Limb (tissue), 2 donors: ENCODE data around the gene GAPDHS.

Source experiments
- DNase-seq, 2 donors: peaks; one replicate each; pipeline ENCODE4 v3.0.0-alpha.2; 2016; ENCODE audit errors: extremely low spot score in 2 of 2

Gene GAPDHS

DNA sequence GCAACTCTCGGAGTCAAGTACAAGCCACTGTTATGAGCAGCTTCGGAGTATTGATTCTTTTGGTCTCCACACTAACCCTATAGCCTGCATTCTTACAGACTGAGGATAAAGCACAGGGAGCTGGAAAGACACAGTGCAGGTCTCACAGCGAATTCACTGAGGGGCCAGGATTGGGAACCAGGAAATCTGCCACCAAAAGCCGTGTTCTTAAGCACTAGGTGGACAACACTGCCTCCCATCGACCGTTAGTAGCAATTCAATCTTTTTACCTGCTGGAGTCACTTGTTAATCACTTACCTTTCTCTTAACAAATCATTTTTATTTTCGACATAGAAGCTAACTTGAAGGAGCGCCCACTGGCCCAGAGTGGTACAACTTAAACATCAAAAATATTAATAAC lies 59.0 kb downstream of the GAPDHS start:
- DNase-seq, result peak in 1 of 2 donors; percentile 30
